IMR-90 (cell line): Measurements from ENCODE around the gene CYTH1. TPM values are rescaled to one million over a fixed set of nuclear protein-coding genes. Genes with fewer than 3 reads are reported as not detected.

Experiments
- ATAC-seq: fragments of 200-7000 bp; cut with Tn5 transposase; 2 replicates; pipeline ENCODE4 v1.9.1; 2020; ENCODE audit warnings: low read depth, mild to moderate bottlenecking, moderate library complexity
- BruUV-seq: library from RNA; stranded (reverse); fragments of 400-500 nt; replicated peaks from 2 replicates; lab custom pipeline; 2021; lab: Mats Ljungman, UMichigan
- CTCF ChIA-PET: fragments of 300-600 bp; formaldehyde crosslinking; extraction: SDS; loops from one replicate; lab custom pipeline; 2021; ENCODE audit warnings: antibody characterized with exemption; lab: Yijun Ruan, JAX
- POLR2A ChIA-PET: fragments of 300-600 bp; sonication (Branson Sonifier 250); formaldehyde crosslinking; loops from one replicate; lab custom pipeline; 2022; ENCODE audit warnings: antibody characterized with exemption; ENCODE audit not compliant: unreplicated experiment; lab: Charles Lee
- DNase-seq: peaks from one replicate; pipeline ENCODE4 v3.0.0; 2013
- H2AFZ ChIP-seq: replicated peaks from 2 replicates; pipeline ENCODE3; 2013; ENCODE audit warnings: low read length, mild to moderate bottlenecking; ENCODE audit not compliant: poor library complexity
- H2AK5ac ChIP-seq: 2 replicates; pipeline ENCODE4 v1.6.1; 2013; ENCODE audit warnings: low read depth, low read length, inconsistent platforms
- H2AK9ac ChIP-seq: replicated peaks from 2 replicates; pipeline ENCODE3; 2013; ENCODE audit warnings: mild to moderate bottlenecking, low read depth, low read length, moderate library complexity; ENCODE audit not compliant: poor library complexity
- H2BK120ac ChIP-seq: 2 replicates; pipeline ENCODE4 v1.6.1; 2013; ENCODE audit warnings: low read depth, low read length, inconsistent platforms
- H2BK15ac ChIP-seq: 3 replicates; pipeline ENCODE4 v1.6.1; 2013; ENCODE audit warnings: low read depth, low read length, inconsistent platforms
- H2BK20ac ChIP-seq: 2 replicates; pipeline ENCODE4 v1.6.1; 2013; ENCODE audit warnings: low read depth, mild to moderate bottlenecking, inconsistent platforms, low read length, moderate library complexity
- H2BK5ac ChIP-seq: 2 replicates; pipeline ENCODE4 v1.6.1; 2013; ENCODE audit warnings: mild to moderate bottlenecking, low read depth, low read length, inconsistent platforms; ENCODE audit not compliant: poor library complexity, severe bottlenecking
- H3K14ac ChIP-seq: replicated peaks from 2 replicates; pipeline ENCODE4 v1.6.1; 2013; ENCODE audit warnings: low read depth, low read length, inconsistent platforms
- H3K18ac ChIP-seq: 2 replicates; pipeline ENCODE4 v1.6.1; 2013; ENCODE audit warnings: low read depth, low read length, control low read depth
- H3K23ac ChIP-seq: 2 replicates; pipeline ENCODE4 v1.6.1; 2013; ENCODE audit warnings: low read depth, low read length, inconsistent platforms
- H3K27ac ChIP-seq: 2 replicates; pipeline ENCODE4 v1.5.1; 2013; ENCODE audit warnings: mild to moderate bottlenecking, control low read depth, low read length; ENCODE audit not compliant: insufficient read depth
- H3K27me3 ChIP-seq: 2 replicates; pipeline ENCODE4 v1.6.1; 2013; ENCODE audit warnings: low read length; ENCODE audit not compliant: control insufficient read depth, insufficient read depth
- H3K36me3 ChIP-seq: 2 replicates; pipeline ENCODE4 v1.6.1; 2013; ENCODE audit warnings: low read length, mixed read lengths; ENCODE audit not compliant: control insufficient read depth, insufficient read depth
- H3K4ac ChIP-seq: 2 replicates; pipeline ENCODE4 v1.6.1; 2013; ENCODE audit warnings: low read depth, low read length, inconsistent platforms
- H3K4me1 ChIP-seq: 2 replicates; pipeline ENCODE4 v1.6.1; 2013; ENCODE audit warnings: low read length, mixed read lengths; ENCODE audit not compliant: control insufficient read depth, insufficient read depth
- H3K4me2 ChIP-seq: 2 replicates; pipeline ENCODE4 v1.6.1; 2013; ENCODE audit warnings: low read depth, mild to moderate bottlenecking, control low read depth, low read length, moderate library complexity
- H3K4me3 ChIP-seq: 2 replicates; pipeline ENCODE4 v1.5.1; 2013; ENCODE audit warnings: low read depth, mild to moderate bottlenecking, control low read depth, low read length, moderate library complexity; ENCODE audit not compliant: insufficient read depth
- H3K56ac ChIP-seq: 2 replicates; pipeline ENCODE4 v1.6.1; 2013; ENCODE audit warnings: low read length, inconsistent platforms; ENCODE audit not compliant: insufficient read depth; ENCODE audit errors: extremely low read depth
- H3K79me1 ChIP-seq, 2 experiments: 2 replicates each; pipeline ENCODE4 v1.6.1; 2013; ENCODE audit warnings: low read length in 2 of 2, inconsistent platforms in 1 of 2, low read depth in 1 of 2
- H3K9ac ChIP-seq: 2 replicates; pipeline ENCODE4 v1.6.1; 2013; ENCODE audit warnings: low read depth, low read length, control low read depth
- H3K9me1 ChIP-seq: 2 replicates; pipeline ENCODE4 v1.6.1; 2013; ENCODE audit warnings: low read length, inconsistent platforms; ENCODE audit not compliant: insufficient read depth
- H3K9me3 ChIP-seq: 2 replicates; pipeline ENCODE4 v1.6.1; 2013; ENCODE audit warnings: low read length; ENCODE audit not compliant: control insufficient read depth, insufficient read depth
- H4K20me1 ChIP-seq: 2 replicates; pipeline ENCODE4 v1.6.1; 2013; ENCODE audit warnings: low read length, inconsistent platforms; ENCODE audit not compliant: insufficient read depth
- H4K5ac ChIP-seq: 2 replicates; pipeline ENCODE4 v1.6.1; 2013; ENCODE audit warnings: mild to moderate bottlenecking, low read depth, low read length, control low read depth
- H4K8ac ChIP-seq, 2 experiments: 2 replicates each; pipeline ENCODE4 v1.6.1; 2013; ENCODE audit warnings: low read depth in 2 of 2, low read length in 2 of 2, control low read depth in 1 of 2, inconsistent platforms in 1 of 2
- H4K91ac ChIP-seq: 2 replicates; pipeline ENCODE4 v1.6.1; 2013; ENCODE audit warnings: low read depth, low read length, inconsistent platforms; ENCODE audit not compliant: insufficient read depth
- BHLHE40 ChIP-seq: fragments of 150-350 bp; IDR thresholded peaks from 2 replicates; pipeline ENCODE4 v1.6.1; 2016; ENCODE audit warnings: mild to moderate bottlenecking, low read depth, low read length
- CEBPB ChIP-seq: IDR thresholded peaks from 2 replicates; pipeline ENCODE4 v1.6.1; 2012; ENCODE audit warnings: low read depth, low read length, improper control_type of control experiment
- CHD1 ChIP-seq: IDR thresholded peaks from 2 replicates; pipeline ENCODE4 v1.6.1; 2012; ENCODE audit warnings: low read depth, low read length, improper control_type of control experiment
- MXI1 ChIP-seq: IDR thresholded peaks from 2 replicates; pipeline ENCODE4 v1.6.1; 2012; ENCODE audit warnings: low read depth, mild to moderate bottlenecking, low read length, moderate library complexity, borderline replicate concordance
- NFE2L2 ChIP-seq: fragments of 150-350 bp; IDR thresholded peaks from 2 replicates; pipeline ENCODE4 v1.6.1; 2016; ENCODE audit warnings: low read depth, mild to moderate bottlenecking, low read length
- POLR2A ChIP-seq: IDR thresholded peaks from 2 replicates; pipeline ENCODE4 v1.6.1; 2012; ENCODE audit warnings: mild to moderate bottlenecking, low read depth, low read length
- RCOR1 ChIP-seq: IDR thresholded peaks from 2 replicates; pipeline ENCODE4 v1.6.1; 2012; ENCODE audit warnings: mild to moderate bottlenecking, low read length, improper control_type of control experiment; ENCODE audit not compliant: insufficient replicate concordance
- RFX5 ChIP-seq: IDR thresholded peaks from 2 replicates; pipeline ENCODE4 v1.8.0; 2012; ENCODE audit warnings: low read depth, mild to moderate bottlenecking, low read length, moderate library complexity
- SMC3 ChIP-seq: fragments of 150-350 bp; IDR thresholded peaks from 2 replicates; pipeline ENCODE4 v1.6.1; 2016; ENCODE audit warnings: low read depth, mild to moderate bottlenecking, antibody characterized with exemption, low read length, moderate library complexity
- WGBS, 2 experiments: methylation state at CpG; one replicate each; pipeline versions ENCODE4 v1.1.5 to v1.1.7; 2013; ENCODE audit warnings: missing lambda C conversion rate in 2 of 2; ENCODE audit not compliant: insufficient read length in 1 of 2; ENCODE audit errors: extremely low coverage in 2 of 2; 5-methylcytosine and 5-hydroxymethylcytosine counted together
- dilution Hi-C: fragments of 300-500 bp; cut with HindIII; formaldehyde crosslinking; loops from one replicate; pipeline ENCODE4 v1.14.3; 2018; ENCODE audit warnings: low sequenced_read_pairs; ENCODE audit not compliant: unreplicated experiment
- in situ Hi-C: fragments of 300-500 bp; cut with MboI; formaldehyde crosslinking; loops from 3 replicates; pipeline ENCODE4 v1.14.3; 2019; ENCODE audit warnings: low sequenced_read_pairs, inconsistent platforms, mixed read lengths
- intact Hi-C: fragments of 100-400 bp; cut with micrococcal nuclease; formaldehyde crosslinking; loops from 2 replicates; pipeline ENCODE4 v1.10.0; 2022
- polyA plus RNA-seq, 3 experiments: library from polyadenylated mRNA; depleted of rRNA; stranded (reverse); fragments of >200 nt; gene quantifications; 2 replicates each; pipeline ENCODE4 v1.2.3, GENCODE V29; 2012; ENCODE audit warnings: low replicate concordance in 1 of 3
- total RNA-seq: library from RNA; depleted of rRNA; stranded (reverse); fragments of >200 nt; gene quantifications from 2 replicates; pipeline ENCODE4 v1.2.3, GENCODE V29; 2012
- TF ChIP-seq, protein P1 (sequence below): fragments of 150-350 bp; IDR thresholded peaks from 2 replicates; pipeline ENCODE4 v1.6.1; 2016; ENCODE audit warnings: low read depth, mild to moderate bottlenecking, low read length, moderate library complexity, borderline replicate concordance
- TF ChIP-seq, protein P2 (sequence below): conservative IDR thresholded peaks from 2 replicates; pipeline ENCODE4 v1.5.1; 2012; ENCODE audit warnings: mild to moderate bottlenecking, low read depth, low read length, improper control_type of control experiment
- TF ChIP-seq, protein P3 (sequence below): fragments of 150-350 bp; IDR thresholded peaks from 2 replicates; pipeline ENCODE4 v1.6.1; 2017; ENCODE audit warnings: mild to moderate bottlenecking, antibody characterized with exemption, low read length, low read depth

The CYTH1 gene
- total and polyA plus RNA-seq, 2 of the 4 experiments (the other 2 are of a cell fraction): 7.9 to 12.4 TPM

DNA sequence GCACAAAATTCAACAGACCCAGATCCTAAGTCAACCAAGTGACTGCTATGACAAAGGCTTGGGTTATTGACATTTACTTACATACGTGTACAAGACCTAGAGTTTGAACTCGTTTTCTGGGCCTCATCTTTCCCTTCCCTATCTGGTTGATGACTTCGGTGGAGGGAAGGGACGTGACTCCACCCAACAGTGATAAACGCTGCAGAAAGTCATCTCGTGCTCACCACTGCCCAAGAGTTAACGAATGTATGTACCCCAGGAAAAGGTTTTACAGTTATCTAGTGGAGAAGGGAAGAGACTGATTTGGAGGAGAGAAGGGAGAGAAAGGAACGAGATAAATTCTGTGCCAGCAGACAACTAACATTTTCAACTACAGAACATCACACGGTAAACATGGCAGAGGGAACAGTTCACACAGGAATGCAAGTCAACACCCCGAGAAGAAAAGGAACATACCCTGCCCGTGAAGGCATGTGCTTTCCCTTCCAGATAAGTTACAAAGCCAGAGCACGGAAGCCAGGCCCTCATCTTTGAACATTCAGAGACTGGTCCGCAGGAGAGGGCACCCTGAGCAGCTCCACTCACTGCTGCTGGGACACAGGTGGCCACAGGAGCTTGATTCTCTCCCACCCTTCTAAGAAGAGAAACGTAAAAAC, 13.9 kb upstream of the CYTH1 start:
- ATAC-seq: no peak
- H3K23ac ChIP-seq: no peak overlapping the region
- H4K8ac ChIP-seq: no peak overlapping the region
- H3K18ac ChIP-seq: no peak overlapping the region
- H2BK5ac ChIP-seq: no peak overlapping the region
- dilution Hi-C loops: no loop called here
- POLR2A ChIA-PET: no interaction called here
- in situ Hi-C loops: no loop called here
- no peak overlapping the region for H2AK5ac ChIP-seq
- no peak overlapping the region for H3K9ac ChIP-seq
- TF ChIP-seq MXI1 (no peak), BHLHE40 (no peak), SMC3 (no peak), POLR2A (no peak), RFX5 (no peak), NFE2L2 (no peak), RCOR1 (no peak), CEBPB (no peak), CHD1 (no peak)
- TF ChIP-seq, protein P1, sequence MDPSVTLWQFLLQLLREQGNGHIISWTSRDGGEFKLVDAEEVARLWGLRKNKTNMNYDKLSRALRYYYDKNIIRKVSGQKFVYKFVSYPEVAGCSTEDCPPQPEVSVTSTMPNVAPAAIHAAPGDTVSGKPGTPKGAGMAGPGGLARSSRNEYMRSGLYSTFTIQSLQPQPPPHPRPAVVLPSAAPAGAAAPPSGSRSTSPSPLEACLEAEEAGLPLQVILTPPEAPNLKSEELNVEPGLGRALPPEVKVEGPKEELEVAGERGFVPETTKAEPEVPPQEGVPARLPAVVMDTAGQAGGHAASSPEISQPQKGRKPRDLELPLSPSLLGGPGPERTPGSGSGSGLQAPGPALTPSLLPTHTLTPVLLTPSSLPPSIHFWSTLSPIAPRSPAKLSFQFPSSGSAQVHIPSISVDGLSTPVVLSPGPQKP: no peak
- TF ChIP-seq, protein P2, sequence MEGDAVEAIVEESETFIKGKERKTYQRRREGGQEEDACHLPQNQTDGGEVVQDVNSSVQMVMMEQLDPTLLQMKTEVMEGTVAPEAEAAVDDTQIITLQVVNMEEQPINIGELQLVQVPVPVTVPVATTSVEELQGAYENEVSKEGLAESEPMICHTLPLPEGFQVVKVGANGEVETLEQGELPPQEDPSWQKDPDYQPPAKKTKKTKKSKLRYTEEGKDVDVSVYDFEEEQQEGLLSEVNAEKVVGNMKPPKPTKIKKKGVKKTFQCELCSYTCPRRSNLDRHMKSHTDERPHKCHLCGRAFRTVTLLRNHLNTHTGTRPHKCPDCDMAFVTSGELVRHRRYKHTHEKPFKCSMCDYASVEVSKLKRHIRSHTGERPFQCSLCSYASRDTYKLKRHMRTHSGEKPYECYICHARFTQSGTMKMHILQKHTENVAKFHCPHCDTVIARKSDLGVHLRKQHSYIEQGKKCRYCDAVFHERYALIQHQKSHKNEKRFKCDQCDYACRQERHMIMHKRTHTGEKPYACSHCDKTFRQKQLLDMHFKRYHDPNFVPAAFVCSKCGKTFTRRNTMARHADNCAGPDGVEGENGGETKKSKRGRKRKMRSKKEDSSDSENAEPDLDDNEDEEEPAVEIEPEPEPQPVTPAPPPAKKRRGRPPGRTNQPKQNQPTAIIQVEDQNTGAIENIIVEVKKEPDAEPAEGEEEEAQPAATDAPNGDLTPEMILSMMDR: no peak
- TF ChIP-seq, protein P3, sequence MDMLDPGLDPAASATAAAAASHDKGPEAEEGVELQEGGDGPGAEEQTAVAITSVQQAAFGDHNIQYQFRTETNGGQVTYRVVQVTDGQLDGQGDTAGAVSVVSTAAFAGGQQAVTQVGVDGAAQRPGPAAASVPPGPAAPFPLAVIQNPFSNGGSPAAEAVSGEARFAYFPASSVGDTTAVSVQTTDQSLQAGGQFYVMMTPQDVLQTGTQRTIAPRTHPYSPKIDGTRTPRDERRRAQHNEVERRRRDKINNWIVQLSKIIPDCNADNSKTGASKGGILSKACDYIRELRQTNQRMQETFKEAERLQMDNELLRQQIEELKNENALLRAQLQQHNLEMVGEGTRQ: no peak
- no peak overlapping the region for H3K4me2 ChIP-seq
- H3K27ac ChIP-seq: no peak overlapping the region
- H3K36me3 ChIP-seq: peaks cover 57% of the 10 kb centered on the region
- no peak overlapping the region for H3K4me3 ChIP-seq
- intact Hi-C loops: no loop called here
- CTCF ChIA-PET: no interaction called here
- peaks cover 20% of the 10 kb centered on the region for H4K20me1 ChIP-seq
- H4K91ac ChIP-seq: no peak overlapping the region
- peaks cover 15% of the 10 kb centered on the region for H3K4me1 ChIP-seq
- H3K9me1 ChIP-seq: peaks cover 25% of the 10 kb centered on the region
- no peaks in the 10 kb centered on the region for H3K27me3 ChIP-seq
- no peak overlapping the region for H2BK20ac ChIP-seq
- no peak overlapping the region for H2AFZ ChIP-seq
- no peaks in the 10 kb centered on the region for H3K9me3 ChIP-seq
- DNase-seq: no peak
- no peak overlapping the region for H3K4ac ChIP-seq
- H2AK9ac ChIP-seq: no peak overlapping the region
- no peak overlapping the region for H3K56ac ChIP-seq
- 92% methylated on average over 5 of the region's 14 CpGs; no CpG with 5 or more reads in 1 of the 2 experiments for WGBS, 2 experiments
- H4K5ac ChIP-seq: no peak overlapping the region
- no peak overlapping the region for H2BK15ac ChIP-seq
- no peak overlapping the region for H3K14ac ChIP-seq
- no peak overlapping the region for H2BK120ac ChIP-seq
- BruUV-seq: TSS peak; percentile 54
- H3K79me1 ChIP-seq: peaks cover 3 to 60% of the 10 kb centered on the region in 2 experiments; a peak in 2 of 4 replicates
